ENCODE data around the gene HEATR5A. TPM values are rescaled to one million over a fixed set of nuclear protein-coding genes. Genes with fewer than 3 reads are reported as not detected.

Gene HEATR5A
- total and polyA plus RNA-seq, 2 of the 13 experiments (the other 11 are each of a cell fraction or from before 2014, with no cell fraction given), result 36.4 to 105 TPM

DNA sequence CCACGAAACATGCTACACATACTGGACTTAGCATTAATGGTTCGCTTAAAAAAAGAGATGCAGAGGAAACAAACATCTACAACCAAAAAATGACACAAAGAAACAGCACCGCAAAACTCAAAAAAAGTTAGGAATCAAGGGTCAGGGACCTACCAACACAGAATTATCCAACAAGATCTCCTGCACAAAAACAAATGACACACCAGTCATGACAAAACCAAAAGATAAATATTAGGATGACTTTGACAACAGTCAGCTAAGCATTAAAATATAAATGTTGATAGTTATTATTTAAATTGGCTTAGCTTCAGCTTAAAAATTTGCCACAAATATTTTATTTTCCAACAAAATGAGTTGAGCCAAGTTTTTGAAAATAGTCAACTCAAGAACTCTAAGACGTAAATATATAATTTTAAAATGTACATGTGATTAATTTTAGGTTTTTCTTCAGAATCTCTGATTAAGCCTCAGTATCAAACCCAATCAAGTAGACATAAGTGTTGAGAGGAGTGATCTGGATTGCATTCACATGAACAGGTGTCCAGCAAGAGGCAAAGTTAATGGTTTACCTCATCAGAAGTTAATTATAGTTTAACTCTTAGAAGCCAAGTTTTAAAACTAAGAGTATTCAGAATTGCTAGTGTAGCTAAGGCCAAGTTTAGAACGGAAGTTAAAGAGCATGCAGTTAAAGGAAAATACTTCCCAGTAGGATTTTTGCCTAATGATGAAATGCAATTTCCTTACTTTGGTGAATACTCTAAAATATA is 79.9 kb downstream of the HEATR5A start (continued):
- TF ChIP-seq, protein P1, sequence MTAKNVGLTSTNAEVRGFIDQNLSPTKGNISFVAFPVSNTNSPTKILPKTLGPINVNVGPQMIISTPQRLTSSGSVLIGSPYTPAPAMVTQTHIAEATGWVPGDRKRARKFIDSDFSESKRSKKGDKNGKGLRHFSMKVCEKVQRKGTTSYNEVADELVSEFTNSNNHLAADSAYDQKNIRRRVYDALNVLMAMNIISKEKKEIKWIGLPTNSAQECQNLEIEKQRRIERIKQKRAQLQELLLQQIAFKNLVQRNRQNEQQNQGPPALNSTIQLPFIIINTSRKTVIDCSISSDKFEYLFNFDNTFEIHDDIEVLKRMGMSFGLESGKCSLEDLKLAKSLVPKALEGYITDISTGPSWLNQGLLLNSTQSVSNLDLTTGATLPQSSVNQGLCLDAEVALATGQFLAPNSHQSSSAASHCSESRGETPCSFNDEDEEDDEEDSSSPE (CRISPR knock-in tag; IDR thresholded peaks at IDR 0.05), result no peak
- TF ChIP-seq ZNF143 (CRISPR knock-in tag; IDR thresholded peaks at IDR 0.05) (no peak), MLLT10 (CRISPR knock-in tag; IDR thresholded peaks at IDR 0.05) (no peak), ZNF670 (CRISPR knock-in tag; IDR thresholded peaks at IDR 0.05; ENCODE audit: borderline replicate concordance) (no peak), MIER3 (CRISPR knock-in tag; IDR thresholded peaks at IDR 0.05; ENCODE audit: borderline replicate concordance) (no peak), ZNF816 (CRISPR knock-in tag; IDR thresholded peaks at IDR 0.05; ENCODE audit: borderline replicate concordance) (0 out of 2 replicates have a peak, but pooled peaks have one; percentile 29), ZNF775 (CRISPR knock-in tag; IDR thresholded peaks at IDR 0.05; ENCODE audit: borderline replicate concordance) (no peak), MYC (CRISPR knock-in tag; IDR thresholded peaks at IDR 0.05; ENCODE audit: borderline replicate concordance) (no peak), IRF2 (CRISPR knock-in tag; IDR thresholded peaks at IDR 0.05) (no peak), FIP1L1 (IDR thresholded peaks at IDR 0.05; ENCODE audit: borderline replicate concordance, insufficient read depth, low read depth, low read length) (no peak), HDAC1 (CRISPR knock-in tag; IDR thresholded peaks at IDR 0.05) (no peak), HMGA1 (CRISPR knock-in tag; conservative IDR thresholded peaks at IDR 0.05) (0 out of 2 replicates have a peak, but pooled peaks have one; percentile 3), SAP130 (CRISPR knock-in tag; IDR thresholded peaks at IDR 0.05; ENCODE audit: low read depth) (0 out of 2 replicates have a peak, but pooled peaks have one; percentile 24), SRF (IDR thresholded peaks at IDR 0.05; ENCODE audit: low read depth, low read length) (no peak), ZNF614 (CRISPR knock-in tag; IDR thresholded peaks at IDR 0.05; ENCODE audit: borderline replicate concordance) (no peak), MTF1 (CRISPR knock-in tag; IDR thresholded peaks at IDR 0.05) (no peak), ZNF570 (CRISPR knock-in tag; IDR thresholded peaks at IDR 0.05; ENCODE audit: borderline replicate concordance) (no peak), HIVEP1 (CRISPR knock-in tag; IDR thresholded peaks at IDR 0.05) (no peak)
- TF ChIP-seq, protein P2, sequence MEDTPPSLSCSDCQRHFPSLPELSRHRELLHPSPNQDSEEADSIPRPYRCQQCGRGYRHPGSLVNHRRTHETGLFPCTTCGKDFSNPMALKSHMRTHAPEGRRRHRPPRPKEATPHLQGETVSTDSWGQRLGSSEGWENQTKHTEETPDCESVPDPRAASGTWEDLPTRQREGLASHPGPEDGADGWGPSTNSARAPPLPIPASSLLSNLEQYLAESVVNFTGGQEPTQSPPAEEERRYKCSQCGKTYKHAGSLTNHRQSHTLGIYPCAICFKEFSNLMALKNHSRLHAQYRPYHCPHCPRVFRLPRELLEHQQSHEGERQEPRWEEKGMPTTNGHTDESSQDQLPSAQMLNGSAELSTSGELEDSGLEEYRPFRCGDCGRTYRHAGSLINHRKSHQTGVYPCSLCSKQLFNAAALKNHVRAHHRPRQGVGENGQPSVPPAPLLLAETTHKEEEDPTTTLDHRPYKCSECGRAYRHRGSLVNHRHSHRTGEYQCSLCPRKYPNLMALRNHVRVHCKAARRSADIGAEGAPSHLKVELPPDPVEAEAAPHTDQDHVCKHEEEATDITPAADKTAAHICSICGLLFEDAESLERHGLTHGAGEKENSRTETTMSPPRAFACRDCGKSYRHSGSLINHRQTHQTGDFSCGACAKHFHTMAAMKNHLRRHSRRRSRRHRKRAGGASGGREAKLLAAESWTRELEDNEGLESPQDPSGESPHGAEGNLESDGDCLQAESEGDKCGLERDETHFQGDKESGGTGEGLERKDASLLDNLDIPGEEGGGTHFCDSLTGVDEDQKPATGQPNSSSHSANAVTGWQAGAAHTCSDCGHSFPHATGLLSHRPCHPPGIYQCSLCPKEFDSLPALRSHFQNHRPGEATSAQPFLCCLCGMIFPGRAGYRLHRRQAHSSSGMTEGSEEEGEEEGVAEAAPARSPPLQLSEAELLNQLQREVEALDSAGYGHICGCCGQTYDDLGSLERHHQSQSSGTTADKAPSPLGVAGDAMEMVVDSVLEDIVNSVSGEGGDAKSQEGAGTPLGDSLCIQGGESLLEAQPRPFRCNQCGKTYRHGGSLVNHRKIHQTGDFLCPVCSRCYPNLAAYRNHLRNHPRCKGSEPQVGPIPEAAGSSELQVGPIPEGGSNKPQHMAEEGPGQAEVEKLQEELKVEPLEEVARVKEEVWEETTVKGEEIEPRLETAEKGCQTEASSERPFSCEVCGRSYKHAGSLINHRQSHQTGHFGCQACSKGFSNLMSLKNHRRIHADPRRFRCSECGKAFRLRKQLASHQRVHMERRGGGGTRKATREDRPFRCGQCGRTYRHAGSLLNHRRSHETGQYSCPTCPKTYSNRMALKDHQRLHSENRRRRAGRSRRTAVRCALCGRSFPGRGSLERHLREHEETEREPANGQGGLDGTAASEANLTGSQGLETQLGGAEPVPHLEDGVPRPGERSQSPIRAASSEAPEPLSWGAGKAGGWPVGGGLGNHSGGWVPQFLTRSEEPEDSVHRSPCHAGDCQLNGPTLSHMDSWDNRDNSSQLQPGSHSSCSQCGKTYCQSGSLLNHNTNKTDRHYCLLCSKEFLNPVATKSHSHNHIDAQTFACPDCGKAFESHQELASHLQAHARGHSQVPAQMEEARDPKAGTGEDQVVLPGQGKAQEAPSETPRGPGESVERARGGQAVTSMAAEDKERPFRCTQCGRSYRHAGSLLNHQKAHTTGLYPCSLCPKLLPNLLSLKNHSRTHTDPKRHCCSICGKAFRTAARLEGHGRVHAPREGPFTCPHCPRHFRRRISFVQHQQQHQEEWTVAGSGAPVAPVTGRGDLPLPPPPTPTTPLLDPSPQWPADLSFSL (CRISPR knock-in tag; IDR thresholded peaks at IDR 0.05), result peak; percentile 49; the same call in 1 of the 2 replicates
- TF ChIP-seq, protein P3, sequence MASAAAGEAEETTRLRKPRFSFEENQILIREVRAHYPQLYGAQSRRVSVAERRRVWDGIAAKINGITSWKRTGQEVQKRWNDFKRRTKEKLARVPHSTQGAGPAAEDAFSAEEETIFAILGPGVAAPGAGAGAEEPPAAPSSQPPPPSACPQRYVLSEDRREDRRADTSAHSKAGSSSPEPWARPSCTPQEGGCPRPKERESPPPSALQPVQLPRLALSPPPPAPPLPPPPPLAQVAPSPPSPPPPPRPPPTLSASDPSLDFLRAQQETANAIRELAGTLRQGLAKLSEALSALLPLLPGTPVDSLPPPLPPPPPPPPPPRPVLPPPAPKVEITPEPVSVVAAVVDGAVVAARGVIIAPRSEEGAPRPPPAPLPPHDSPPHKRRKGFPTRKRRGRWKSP (CRISPR knock-in tag; IDR thresholded peaks at IDR 0.05), result no peak
